Uterus (tissue), 4 donors: ENCODE results near the gene GATA2. TPM values are rescaled to one million over a fixed set of nuclear protein-coding genes. Genes with fewer than 3 reads are reported as not detected.

Source experiments
- DNase-seq, 2 donors: peaks; one replicate each; pipeline ENCODE4 v3.0.0-alpha.2; 2019 to 2020
- H3K27ac ChIP-seq, 2 donors: fragments of 200-600 bp; sonication (generic); 1 replicate in 1 of 2; 2 replicates in 1 of 2; pipeline ENCODE4 v1.5.1; 2016 to 2018
- H3K27me3 ChIP-seq, 2 donors: fragments of 200-600 bp; sonication (generic); one replicate each; pipeline ENCODE4 v1.5.1; 2018 to 2019; ENCODE audit warnings: control low read depth in 1 of 2
- H3K36me3 ChIP-seq, 2 donors: fragments of 200-600 bp; sonication (generic); one replicate each; pipeline ENCODE4 v1.5.1; 2019; ENCODE audit warnings: control low read depth in 1 of 2
- H3K4me1 ChIP-seq, 2 donors: fragments of 200-600 bp; sonication (generic); one replicate each; pipeline ENCODE4 v1.5.1; 2018 to 2019; ENCODE audit warnings: control low read depth in 1 of 2
- H3K4me3 ChIP-seq, 2 donors: fragments of 200-600 bp; sonication (generic); 1 replicate in 1 of 2; 2 replicates in 1 of 2; pipeline ENCODE4 v1.5.1; 2018 to 2019; ENCODE audit warnings: mild to moderate bottlenecking in 1 of 2
- H3K9me3 ChIP-seq, 2 donors: fragments of 200-600 bp; sonication (generic); one replicate each; pipeline ENCODE4 v1.5.1; 2019; ENCODE audit warnings: control low read depth in 1 of 2
- CTCF ChIP-seq, 4 experiments: fragments of 200-600 bp in 2 of 4; fragments of 450-650 bp in 2 of 4; sonication (generic) in 2 of 4; IDR thresholded peaks; one replicate each; pipeline ENCODE4 v1.5.1; 2016 to 2019; ENCODE audit warnings: antibody characterized with exemption in 4 of 4, mild to moderate bottlenecking in 2 of 4, moderate library complexity in 1 of 4
- POLR2A ChIP-seq, 2 donors: fragments of 450-650 bp; IDR thresholded peaks; one replicate each; pipeline ENCODE4 v1.6.1; 2016; ENCODE audit warnings: antibody characterized with exemption in 2 of 2, mild to moderate bottlenecking in 1 of 2, moderate library complexity in 1 of 2
- intact Hi-C: fragments of 100-400 bp; cut with DNase I; formaldehyde crosslinking; loops from one replicate; pipeline ENCODE4 v1.15.1; 2023; ENCODE audit warnings: low total_unique reads
- total RNA-seq, 4 donors: library from RNA; depleted of rRNA in 3 of 4; stranded (reverse); fragments of >200 nt in 3 of 4; gene quantifications; one replicate each; pipeline versions ENCODE4 v1.1.0 to v1.2.4, GENCODE V29; 2014 to 2023
- donor health status: DM: yes; HTN: yes; CAD: no.

The GATA2 gene
- total RNA-seq, 4 donors from 2014 or later = 30.9 to 171 (median 52.5) TPM

GRCh38 chr3:128498127-128498626 lies 5.2 kb upstream of the GATA2 start:
- DNase-seq = peak in 1 of 2 donors; percentile 12
- no peaks in the 10 kb centered on the region for H3K36me3 ChIP-seq
- H3K27ac ChIP-seq = peak overlapping the region; percentile 56 to 69
- H3K4me3 ChIP-seq = peak overlapping the region in 1 of 2 donors; percentile 46
- TF ChIP-seq CTCF (IDR thresholded peaks at IDR 0.05) (no peak), POLR2A (IDR thresholded peaks at IDR 0.05) (no peak)
- H3K9me3 ChIP-seq = no peaks in the 10 kb centered on the region
- intact Hi-C loops = loop anchor here (5.0 kb wide), 1 partner anchor 326 kb away; no protein-coding TSS in a partner anchor
- no peaks in the 10 kb centered on the region for H3K27me3 ChIP-seq
- peaks cover 0 to 9% of the 10 kb centered on the region in 2 donors for H3K4me1 ChIP-seq

- peak; percentile 71 to 72 for DNase-seq
- TF ChIP-seq POLR2A (IDR thresholded peaks at IDR 0.05) (no peak), CTCF (IDR thresholded peaks at IDR 0.05) (peak; percentile 62 to 97 (median 76))
- Histone ChIP-seq H3K27ac (peak overlapping the region; percentile 56 to 69), H3K4me3 (peak overlapping the region; percentile 31 to 46), H3K27me3 (no peaks in the 10 kb centered on the region), H3K4me1 (peaks cover 0 to 11% of the 10 kb centered on the region in 2 donors), H3K9me3 (no peaks in the 10 kb centered on the region), H3K36me3 (no peaks in the 10 kb centered on the region)
- intact Hi-C loops = loop anchor here (2.0 to 5.0 kb wide), 2 partner anchors 65 to 325 kb away; no protein-coding TSS in a partner anchor
Observed at GRCh38 chr3:128497305-128498126, 4.5 kb upstream of the GATA2 start.

GRCh38 chr3:128496602-128497304 lies 3.8 kb upstream of the GATA2 start:
- intact Hi-C loops = loop anchor here (2.0 to 5.0 kb wide), 2 partner anchors 64 to 324 kb away; no protein-coding TSS in a partner anchor

GRCh38 chr3:128496019-128496601 lies 3.1 kb upstream of the GATA2 start:
- no peaks in the 10 kb centered on the region for H3K27me3 ChIP-seq
- peaks cover 0 to 13% of the 10 kb centered on the region in 2 donors for H3K4me1 ChIP-seq
- peak overlapping the region in 1 of 2 donors; percentile 46 for H3K4me3 ChIP-seq
- no peaks in the 10 kb centered on the region for H3K9me3 ChIP-seq
- H3K36me3 ChIP-seq = no peaks in the 10 kb centered on the region
- TF ChIP-seq POLR2A (IDR thresholded peaks at IDR 0.05) = no peak
- TF ChIP-seq CTCF (IDR thresholded peaks at IDR 0.05) = no peak
- H3K27ac ChIP-seq = peak overlapping the region; percentile 46 to 69
- intact Hi-C loops = loop anchor here (2.0 to 5.0 kb wide), 2 partner anchors 63 to 324 kb away; no protein-coding TSS in a partner anchor
- DNase-seq = peak in 1 of 2 donors; percentile 25

More at GRCh38 chr3:128496602-128497304, 3.8 kb upstream of the GATA2 start:
- TF ChIP-seq POLR2A (IDR thresholded peaks at IDR 0.05) = no peak
- TF ChIP-seq CTCF (IDR thresholded peaks at IDR 0.05) = no peak
- H3K27me3 ChIP-seq = no peaks in the 10 kb centered on the region
- peak; percentile 63 to 65 for DNase-seq
- H3K36me3 ChIP-seq = no peaks in the 10 kb centered on the region
- H3K9me3 ChIP-seq = no peaks in the 10 kb centered on the region
- H3K27ac ChIP-seq = peak overlapping the region; percentile 56 to 69
- peaks cover 0 to 11% of the 10 kb centered on the region in 2 donors for H3K4me1 ChIP-seq
- peak overlapping the region; percentile 31 to 46 for H3K4me3 ChIP-seq
